ENCODE results near the gene FAM181A.
A peak's percentile ranks its signal among the peaks of the same experiment; 100 is the strongest.

The FAM181A gene

GRCh38 chr14:93915070-93915705 is 12.0 kb upstream of the FAM181A start:
- TF ChIP-seq CTCF (IDR thresholded peaks at IDR 0.05): no peak
- Mint-ChIP-seq H3K4me3 (no peak overlapping the region), H3K36me3 (ENCODE audit: low read depth) (no peaks in the 10 kb centered on the region), H3K27me3 (ENCODE audit: low read depth, poor library complexity) (peaks cover 12% of the 10 kb centered on the region), H3K9me3 (peaks cover 10% of the 10 kb centered on the region), H3K4me1 (no peaks in the 10 kb centered on the region), H3K27ac (peak overlapping the region; percentile 11)
- DNase-seq: no peak

DNA sequence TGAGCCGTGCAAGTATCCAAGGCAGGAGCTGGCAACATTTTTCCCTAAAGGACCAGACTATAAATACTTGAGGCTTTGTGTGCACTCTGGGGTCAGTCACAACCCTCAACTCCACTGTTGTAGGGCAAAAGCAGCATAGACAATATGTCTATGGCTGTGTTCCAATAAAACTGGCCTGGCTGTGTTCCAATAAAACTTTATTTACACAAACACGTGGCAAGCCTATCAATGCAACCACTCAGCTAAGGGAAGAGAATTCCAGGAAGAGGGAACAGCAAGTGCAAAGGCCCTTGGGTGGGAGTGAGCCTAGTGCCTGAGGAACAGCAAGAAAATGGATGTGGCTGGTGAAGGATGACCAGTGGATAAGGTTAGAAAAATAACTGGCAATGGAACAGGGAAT is 11.3 kb upstream of the FAM181A start:
- peaks cover 12% of the 10 kb centered on the region for H3K27me3 Mint-ChIP-seq (ENCODE audit: low read depth, poor library complexity)
- no peak overlapping the region for H3K4me3 Mint-ChIP-seq
- peak overlapping the region; percentile 11 for H3K27ac Mint-ChIP-seq
- no peaks in the 10 kb centered on the region for H3K4me1 Mint-ChIP-seq
- no peak for TF ChIP-seq CTCF (IDR thresholded peaks at IDR 0.05)
- DNase-seq: no peak
- H3K9me3 Mint-ChIP-seq: peaks cover 10% of the 10 kb centered on the region
- H3K36me3 Mint-ChIP-seq (ENCODE audit: low read depth): no peaks in the 10 kb centered on the region

DNA sequence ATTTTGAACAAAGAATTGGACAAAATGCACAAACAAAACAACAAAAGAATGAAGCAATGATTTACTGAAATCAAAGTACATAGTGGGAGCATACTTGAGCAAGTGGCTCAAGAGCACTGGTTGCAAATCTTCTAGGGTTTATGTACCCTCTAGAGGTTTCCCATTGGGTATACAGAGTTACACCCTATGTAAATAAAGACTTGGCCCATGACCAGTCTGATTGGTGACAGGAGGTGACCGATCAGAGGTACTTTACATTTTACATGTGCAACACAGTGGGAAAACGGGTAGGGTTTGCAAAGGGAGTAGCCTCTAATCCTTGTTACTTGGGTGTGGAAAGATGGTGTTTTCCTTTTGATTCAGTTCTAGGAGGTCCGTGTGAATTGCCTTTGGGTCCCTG is 10.6 kb upstream of the FAM181A start:
- Mint-ChIP-seq H3K27me3 (ENCODE audit: low read depth, poor library complexity) (peaks cover 12% of the 10 kb centered on the region), H3K9me3 (peaks cover 10% of the 10 kb centered on the region), H3K36me3 (ENCODE audit: low read depth) (no peaks in the 10 kb centered on the region), H3K4me3 (no peak overlapping the region), H3K27ac (no peak overlapping the region), H3K4me1 (no peaks in the 10 kb centered on the region)
- no peak for TF ChIP-seq CTCF (IDR thresholded peaks at IDR 0.05)
- no peak for DNase-seq

GRCh38 chr14:93917141-93917540 is 10.0 kb upstream of the FAM181A start:
- no peak for DNase-seq
- H3K36me3 Mint-ChIP-seq (ENCODE audit: low read depth): no peaks in the 10 kb centered on the region
- peaks cover 11% of the 10 kb centered on the region for H3K27me3 Mint-ChIP-seq (ENCODE audit: low read depth, poor library complexity)
- no peak for TF ChIP-seq CTCF (IDR thresholded peaks at IDR 0.05)
- peaks cover 10% of the 10 kb centered on the region for H3K9me3 Mint-ChIP-seq
- no peak overlapping the region for H3K4me3 Mint-ChIP-seq
- no peaks in the 10 kb centered on the region for H3K4me1 Mint-ChIP-seq
- H3K27ac Mint-ChIP-seq: no peak overlapping the region

GRCh38 chr14:93921001-93921806 is 5.9 kb upstream of the FAM181A start:
- peaks cover 13% of the 10 kb centered on the region for H3K4me1 Mint-ChIP-seq
- H3K4me3 Mint-ChIP-seq: no peak overlapping the region
- no peak overlapping the region for H3K27ac Mint-ChIP-seq
- DNase-seq: no peak
- H3K9me3 Mint-ChIP-seq: peaks cover 7% of the 10 kb centered on the region
- peaks cover 4% of the 10 kb centered on the region for H3K27me3 Mint-ChIP-seq (ENCODE audit: low read depth, poor library complexity)
- no peak for TF ChIP-seq CTCF (IDR thresholded peaks at IDR 0.05)
- no peaks in the 10 kb centered on the region for H3K36me3 Mint-ChIP-seq (ENCODE audit: low read depth)
